CD4-positive, alpha-beta T cell (primary cell): ENCODE results near the gene TBXT. TPM values are rescaled to one million over a fixed set of nuclear protein-coding genes. Genes with fewer than 3 reads are reported as not detected.

Experiments used
- ATAC-seq: fragments of 200-7000 bp; cut with Tn5 transposase; one replicate; pipeline ENCODE4 v1.10.0; 2022; ENCODE audit warnings: mild to moderate bottlenecking; ENCODE audit not compliant: poor library complexity
- CTCF ChIA-PET: fragments of 350-600 bp; sonication (Branson Sonifier 250); formaldehyde crosslinking; loops from one replicate; lab custom pipeline; 2021; ENCODE audit warnings: antibody characterized with exemption, inconsistent platforms; lab: Charles Lee
- POLR2A ChIA-PET: fragments of 350-600 bp; sonication (Branson Sonifier 250); formaldehyde crosslinking; loops from one replicate; lab custom pipeline; 2021; ENCODE audit warnings: antibody characterized with exemption, inconsistent platforms; lab: Charles Lee
- DNase-seq, 14 experiments: peaks; one replicate each; pipeline ENCODE4 v3.0.0-alpha.2; 2013 to 2020; ENCODE audit warnings: mixed read lengths in 2 of 14
- H3K27ac ChIP-seq, 2 donors: one replicate each; pipeline versions ENCODE4 v1.5.1 to v1.7.0; 2013; ENCODE audit warnings: low read length in 2 of 2, low read depth in 1 of 2, mild to moderate bottlenecking in 1 of 2
- H3K27me3 ChIP-seq, 2 experiments: 1 replicate in 1 of 2; 2 replicates in 1 of 2; pipeline versions ENCODE4 v1.6.1 to v1.7.0; 2013; ENCODE audit warnings: low read length in 2 of 2, control low read depth in 1 of 2, mild to moderate bottlenecking in 1 of 2, moderate library complexity in 1 of 2; ENCODE audit not compliant: insufficient read depth in 2 of 2, control insufficient read depth in 1 of 2
- H3K36me3 ChIP-seq: one replicate; pipeline ENCODE4 v1.6.1; 2013; ENCODE audit warnings: low read length, control low read depth; ENCODE audit not compliant: insufficient read depth
- H3K4me1 ChIP-seq: one replicate; pipeline ENCODE4 v1.6.1; 2013; ENCODE audit warnings: low read length, control low read depth; ENCODE audit not compliant: insufficient read depth
- H3K4me3 ChIP-seq: one replicate; pipeline ENCODE4 v1.5.1; 2013; ENCODE audit warnings: mild to moderate bottlenecking, low read length, moderate library complexity
- H3K9me3 ChIP-seq, 2 experiments: 1 replicate in 1 of 2; 2 replicates in 1 of 2; pipeline versions ENCODE4 v1.6.1 to v1.7.0; 2013; ENCODE audit warnings: low read length in 2 of 2, mild to moderate bottlenecking in 2 of 2, control low read depth in 1 of 2, moderate library complexity in 1 of 2; ENCODE audit not compliant: control insufficient read depth in 1 of 2, insufficient read depth in 1 of 2
- H3K27ac Mint-ChIP-seq: one replicate; pipeline ENCODE4 v1.8.0; 2020; ENCODE audit warnings: mixed read lengths
- H3K27me3 Mint-ChIP-seq: one replicate; pipeline ENCODE4 v1.8.0; 2021; ENCODE audit warnings: mixed read lengths
- H3K36me3 Mint-ChIP-seq: one replicate; pipeline ENCODE4 v1.8.0; 2021; ENCODE audit warnings: low read depth, mixed read lengths
- H3K4me1 Mint-ChIP-seq: one replicate; pipeline ENCODE4 v1.8.0; 2021; ENCODE audit warnings: low read depth, mixed read lengths
- H3K4me3 Mint-ChIP-seq: one replicate; pipeline ENCODE4 v1.8.0; 2020; ENCODE audit warnings: mild to moderate bottlenecking, mixed read lengths
- H3K9me3 Mint-ChIP-seq: one replicate; pipeline ENCODE4 v1.8.0; 2020; ENCODE audit warnings: mixed read lengths
- CTCF ChIP-seq: fragments of 200-600 bp; IDR thresholded peaks from one replicate; pipeline ENCODE4 v1.8.0; 2022; ENCODE audit warnings: antibody characterized with exemption, mild to moderate bottlenecking
- intact Hi-C, 2 experiments: fragments of 100-400 bp; cut with DNase I in 1 of 2; cut with micrococcal nuclease in 1 of 2; formaldehyde crosslinking; loops; one replicate each; pipeline versions ENCODE4 v1.15.1 to v1.9.0; 2023 to 2025; cut with DNase I, micrococcal nuclease
- total RNA-seq, 174 experiments: library from RNA in 2 of 174; stranded (reverse) in 2 of 174; gene quantifications; one replicate each; pipeline ENCODE4 v1.2.3 and lab custom pipeline; 2021 to 2026

The TBXT gene
- total RNA-seq, 2 experiments from 2014 or later: not detected

GRCh38 chr6:166165558-166166313 lies 1.9 kb downstream of the TBXT start:
- no peak for ATAC-seq
- H3K4me3 ChIP-seq: no peak overlapping the region
- DNase-seq: no peak
- H3K27me3 Mint-ChIP-seq: peaks cover 54% of the 10 kb centered on the region
- CTCF ChIA-PET: interaction anchor here (1.3 kb wide), 1 partner anchor 13 kb away, joined by 3 read pairs; no protein-coding TSS in a partner anchor
- no peaks in the 10 kb centered on the region for H3K36me3 ChIP-seq
- H3K27ac ChIP-seq: no peak overlapping the region
- H3K9me3 Mint-ChIP-seq: no peaks in the 10 kb centered on the region
- no peak for TF ChIP-seq CTCF
- POLR2A ChIA-PET: no interaction called here
- no peaks in the 10 kb centered on the region for H3K36me3 Mint-ChIP-seq
- no peaks in the 10 kb centered on the region for H3K4me1 Mint-ChIP-seq
- H3K9me3 ChIP-seq: peaks cover 0 to 30% of the 10 kb centered on the region in 2 experiments
- no peak overlapping the region for H3K27ac Mint-ChIP-seq
- intact Hi-C loops: no loop called here
- peaks cover 42 to 70% of the 10 kb centered on the region in 2 experiments for H3K27me3 ChIP-seq
- H3K4me3 Mint-ChIP-seq: no peak overlapping the region
- H3K4me1 ChIP-seq: peaks cover 30% of the 10 kb centered on the region

- no peaks in the 10 kb centered on the region for H3K36me3 ChIP-seq
- peaks cover 16% of the 10 kb centered on the region for H3K4me1 ChIP-seq
- ChIA-PET CTCF (no interaction called here), POLR2A (interaction anchor here (0.6 kb wide), 1 partner anchor 8 kb away, joined by 3 read pairs; no protein-coding TSS in a partner anchor)
- no peak for ATAC-seq
- no peak for TF ChIP-seq CTCF
- H3K9me3 ChIP-seq: peaks cover 0 to 15% of the 10 kb centered on the region in 2 experiments
- Mint-ChIP-seq H3K36me3 (no peaks in the 10 kb centered on the region), H3K27me3 (peaks cover 62% of the 10 kb centered on the region), H3K27ac (no peak overlapping the region), H3K4me1 (no peaks in the 10 kb centered on the region), H3K4me3 (no peak overlapping the region), H3K9me3 (no peaks in the 10 kb centered on the region)
- DNase-seq: no peak
- no peak overlapping the region for H3K4me3 ChIP-seq
- H3K27ac ChIP-seq: no peak overlapping the region
- peaks cover 22 to 43% of the 10 kb centered on the region in 2 experiments for H3K27me3 ChIP-seq
- intact Hi-C loops: no loop called here
These were observed 4.9 kb downstream of the TBXT start for GRCh38 chr6:166162599-166163342.

GRCh38 chr6:166157930-166158617 lies 9.6 kb downstream of the TBXT start:
- ATAC-seq: no peak
- intact Hi-C loops: no loop called here

More at GRCh38 chr6:166157930-166158617, 9.6 kb downstream of the TBXT start:
- no peak overlapping the region for H3K27ac Mint-ChIP-seq
- H3K9me3 Mint-ChIP-seq: no peaks in the 10 kb centered on the region
- Histone ChIP-seq H3K4me1 (no peaks in the 10 kb centered on the region), H3K27ac (no peak overlapping the region), H3K9me3 (no peaks in the 10 kb centered on the region), H3K36me3 (no peaks in the 10 kb centered on the region), H3K4me3 (no peak overlapping the region), H3K27me3 (peaks cover 0 to 7% of the 10 kb centered on the region in 2 experiments)
- ChIA-PET POLR2A (no interaction called here), CTCF (no interaction called here)
- H3K4me1 Mint-ChIP-seq: no peaks in the 10 kb centered on the region
- no peak for DNase-seq
- H3K27me3 Mint-ChIP-seq: peaks cover 30% of the 10 kb centered on the region
- TF ChIP-seq CTCF: no peak
- no peak overlapping the region for H3K4me3 Mint-ChIP-seq
- H3K36me3 Mint-ChIP-seq: no peaks in the 10 kb centered on the region
